KOPT-K1 (cell line): Measurements from ENCODE around the gene TRMU.

ENCODE experiments used
- H3K27ac ChIP-seq: fragments of 200-600 bp; sonication (generic); 2 replicates; pipeline ENCODE4 v1.5.1; 2016; ENCODE audit warnings: antibody characterized with exemption, mild to moderate bottlenecking, low read depth, low read length; ENCODE audit not compliant: poor library complexity, severe bottlenecking
- H3K36me3 ChIP-seq: fragments of 200-600 bp; sonication (generic); 2 replicates; pipeline ENCODE4 v1.5.1; 2017; ENCODE audit warnings: antibody characterized with exemption, mild to moderate bottlenecking, low read length, moderate library complexity; ENCODE audit not compliant: insufficient read depth
- H3K9me3 ChIP-seq: fragments of 200-600 bp; sonication (generic); 2 replicates; pipeline ENCODE4 v1.5.1; 2017; ENCODE audit warnings: antibody characterized with exemption, low read length, mild to moderate bottlenecking; ENCODE audit not compliant: insufficient read depth, poor library complexity, severe bottlenecking

Gene TRMU

GRCh38 chr22:46354993-46355305 is 19.4 kb downstream of the TRMU start:
- no peaks in the 10 kb centered on the region for H3K9me3 ChIP-seq
- H3K36me3 ChIP-seq: peaks cover 92% of the 10 kb centered on the region
- H3K27ac ChIP-seq: no peak overlapping the region

GRCh38 chr22:46355369-46355995 is 20.0 kb downstream of the TRMU start:
- Histone ChIP-seq H3K27ac (no peak overlapping the region), H3K9me3 (no peaks in the 10 kb centered on the region), H3K36me3 (peaks cover 86% of the 10 kb centered on the region)

- H3K36me3 ChIP-seq: peaks cover 81% of the 10 kb centered on the region
- H3K27ac ChIP-seq: no peak overlapping the region
- no peaks in the 10 kb centered on the region for H3K9me3 ChIP-seq
Measured at GRCh38 chr22:46355996-46356471, 20.5 kb downstream of the TRMU start.

- H3K36me3 ChIP-seq: peaks cover 73% of the 10 kb centered on the region
Measured at GRCh38 chr22:46356496-46357480, 21.3 kb downstream of the TRMU start.

GRCh38 chr22:46357711-46358520 is 22.4 kb downstream of the TRMU start:
- Histone ChIP-seq H3K36me3 (peaks cover 62% of the 10 kb centered on the region), H3K27ac (no peak overlapping the region), H3K9me3 (no peaks in the 10 kb centered on the region)

More at GRCh38 chr22:46356496-46357480, 21.3 kb downstream of the TRMU start:
- H3K27ac ChIP-seq: no peak overlapping the region
- H3K9me3 ChIP-seq: no peaks in the 10 kb centered on the region

GRCh38 chr22:46358766-46359165 is 23.3 kb downstream of the TRMU start:
- no peaks in the 10 kb centered on the region for H3K9me3 ChIP-seq
- peaks cover 53% of the 10 kb centered on the region for H3K36me3 ChIP-seq
- H3K27ac ChIP-seq: no peak overlapping the region

GRCh38 chr22:46359362-46359761 is 23.8 kb downstream of the TRMU start:
- peaks cover 47% of the 10 kb centered on the region for H3K36me3 ChIP-seq
- H3K27ac ChIP-seq: no peak overlapping the region
- H3K9me3 ChIP-seq: no peaks in the 10 kb centered on the region

- Histone ChIP-seq H3K27ac (no peak overlapping the region), H3K36me3 (peaks cover 40% of the 10 kb centered on the region), H3K9me3 (no peaks in the 10 kb centered on the region)
Measured at GRCh38 chr22:46360097-46360496, 24.6 kb downstream of the TRMU start.

GRCh38 chr22:46360891-46361290 is 25.4 kb downstream of the TRMU start:
- no peak overlapping the region for H3K27ac ChIP-seq
- no peaks in the 10 kb centered on the region for H3K9me3 ChIP-seq
- peaks cover 32% of the 10 kb centered on the region for H3K36me3 ChIP-seq

GRCh38 chr22:46361826-46362202 is 26.3 kb downstream of the TRMU start:
- Histone ChIP-seq H3K9me3 (no peaks in the 10 kb centered on the region), H3K36me3 (peaks cover 23% of the 10 kb centered on the region; the same call in 1 of the 2 replicates), H3K27ac (no peak overlapping the region)

- Histone ChIP-seq H3K9me3 (no peaks in the 10 kb centered on the region), H3K27ac (no peak overlapping the region), H3K36me3 (peaks cover 17% of the 10 kb centered on the region; the same call in 1 of the 2 replicates)
Measured at GRCh38 chr22:46362203-46362933, 26.9 kb downstream of the TRMU start.

GRCh38 chr22:46362934-46363515 is 27.5 kb downstream of the TRMU start:
- Histone ChIP-seq H3K27ac (no peak overlapping the region), H3K9me3 (no peaks in the 10 kb centered on the region), H3K36me3 (peaks cover 13% of the 10 kb centered on the region; the same call in 1 of the 2 replicates)

GRCh38 chr22:46363611-46364321 is 28.3 kb downstream of the TRMU start:
- H3K36me3 ChIP-seq: peaks cover 6% of the 10 kb centered on the region; the same call in 1 of the 2 replicates
- no peaks in the 10 kb centered on the region for H3K9me3 ChIP-seq
- no peak overlapping the region for H3K27ac ChIP-seq
